Thymus (tissue), 11 donors: ENCODE measurements around the gene CTDSPL2. TPM values are rescaled to one million over a fixed set of nuclear protein-coding genes. Genes with fewer than 3 reads are reported as not detected.
A peak's percentile ranks its signal among the peaks of the same experiment; 100 is the strongest.
"Not testable (repeated sequence)": the region's sequence is repeated elsewhere in the genome, so short reads cannot be mapped to it uniquely, and the experiment has no call there.

ENCODE experiments used
- DNase-seq, 9 donors: peaks; one replicate each; pipeline ENCODE4 v3.0.0-alpha.2; 2013; ENCODE audit warnings: low spot score in 9 of 9, low read depth in 6 of 9, missing footprints in 1 of 9
- H3K27ac ChIP-seq, 2 donors: one replicate each; pipeline ENCODE4 v1.5.1; 2013; ENCODE audit warnings: control low read depth in 1 of 2, low read depth in 1 of 2, low read length in 1 of 2, mild to moderate bottlenecking in 1 of 2, moderate library complexity in 1 of 2
- H3K27me3 ChIP-seq, 2 donors: one replicate each; pipeline ENCODE4 v1.5.1; 2013; ENCODE audit warnings: low read length in 1 of 2; ENCODE audit not compliant: control insufficient read depth in 2 of 2, insufficient read depth in 1 of 2
- H3K36me3 ChIP-seq, 2 donors: one replicate each; pipeline ENCODE4 v1.5.1; 2013; ENCODE audit warnings: low read length in 1 of 2, mild to moderate bottlenecking in 1 of 2, moderate library complexity in 1 of 2; ENCODE audit not compliant: control insufficient read depth in 2 of 2, insufficient read depth in 2 of 2
- H3K4me1 ChIP-seq, 2 donors: one replicate each; pipeline ENCODE4 v1.5.1; 2013; ENCODE audit warnings: low read length in 2 of 2; ENCODE audit not compliant: control insufficient read depth in 2 of 2, insufficient read depth in 2 of 2
- H3K4me3 ChIP-seq, 2 donors: one replicate each; pipeline ENCODE4 v1.5.1; 2013; ENCODE audit warnings: low read length in 2 of 2, control low read depth in 1 of 2, mild to moderate bottlenecking in 1 of 2
- H3K9me3 ChIP-seq, 2 donors: one replicate each; pipeline ENCODE4 v1.5.1; 2013; ENCODE audit warnings: low read length in 1 of 2, mild to moderate bottlenecking in 1 of 2; ENCODE audit not compliant: control insufficient read depth in 2 of 2, insufficient read depth in 1 of 2
- WGBS: extraction: QIAGEN DNeasy Blood & Tissue Kit; methylation state at CpG from one replicate; pipeline ENCODE4 v1.1.7; 2013; 5-methylcytosine and 5-hydroxymethylcytosine counted together
- polyA plus RNA-seq: library from polyadenylated mRNA; stranded (reverse); fragments of 200-250 nt; gene quantifications from one replicate; pipeline ENCODE4 v1.2.3, GENCODE V29; 2013
- total RNA-seq: library from RNA; stranded (reverse); fragments of 120-200 nt; gene quantifications from one replicate; pipeline ENCODE4 v1.2.4, GENCODE V29; 2013
- donor health status: healthy.

The CTDSPL2 gene
- total and polyA plus RNA-seq, 2 donors: 12.4 to 79.6 TPM

GRCh38 chr15:44530653-44531052, 103.2 kb downstream of the CTDSPL2 start:
- 96% methylated on average over 3 of the region's 3 CpGs for WGBS
- Histone ChIP-seq H3K27ac (no peak overlapping the region), H3K4me1 (peaks cover under 1 to 1% of the 10 kb centered on the region in 2 donors)

GRCh38 chr15:44532275-44532674, 104.8 kb downstream of the CTDSPL2 start:
- 96% methylated on average over 5 of the region's 5 CpGs for WGBS
- H3K27ac ChIP-seq, H3K4me3 ChIP-seq, H3K27me3 ChIP-seq, H3K4me1 ChIP-seq, DNase-seq, H3K36me3 ChIP-seq, H3K9me3 ChIP-seq: not testable (repeated sequence)

More at GRCh38 chr15:44530653-44531052, 103.2 kb downstream of the CTDSPL2 start:
- Histone ChIP-seq H3K9me3 (no peaks in the 10 kb centered on the region), H3K27me3 (no peaks in the 10 kb centered on the region), H3K36me3 (peaks cover 0 to 6% of the 10 kb centered on the region in 2 donors), H3K4me3 (no peak overlapping the region)
- DNase-seq: no peak

- H3K9me3 ChIP-seq: no peaks in the 10 kb centered on the region
- peaks cover 0 to 2% of the 10 kb centered on the region in 2 donors for H3K36me3 ChIP-seq
- WGBS: 98% methylated on average over 3 of the region's 3 CpGs
- H3K27me3 ChIP-seq: no peaks in the 10 kb centered on the region
- no peak overlapping the region for H3K4me3 ChIP-seq
- no peak overlapping the region for H3K27ac ChIP-seq
- H3K4me1 ChIP-seq: peaks cover 4 to 9% of the 10 kb centered on the region in 2 donors
- no peak for DNase-seq
These were observed 105.3 kb downstream of the CTDSPL2 start for GRCh38 chr15:44532689-44533088.

GRCh38 chr15:44535092-44535491, 107.7 kb downstream of the CTDSPL2 start:
- Histone ChIP-seq H3K9me3 (no peaks in the 10 kb centered on the region), H3K27ac (no peak overlapping the region), H3K27me3 (no peaks in the 10 kb centered on the region), H3K36me3 (peaks cover 0 to 2% of the 10 kb centered on the region in 2 donors), H3K4me3 (no peak overlapping the region), H3K4me1 (peaks cover 10 to 11% of the 10 kb centered on the region in 2 donors)
- no peak for DNase-seq
- WGBS: 96% methylated on average over 8 of the region's 8 CpGs

GRCh38 chr15:44535523-44536301, 108.3 kb downstream of the CTDSPL2 start:
- peak in 6 of 9 donors; percentile 17 to 63 (median 28) for DNase-seq
- 66% methylated on average over 36 of the region's 36 CpGs for WGBS

GRCh38 chr15:44536302-44536961, 109.0 kb downstream of the CTDSPL2 start:
- Histone ChIP-seq H3K9me3 (no peaks in the 10 kb centered on the region), H3K4me1 (peaks cover 10 to 14% of the 10 kb centered on the region in 2 donors), H3K4me3 (peak overlapping the region; percentile 64 to 86), H3K27ac (peak overlapping the region; percentile 93 to 95), H3K36me3 (peaks cover 0 to 14% of the 10 kb centered on the region in 2 donors), H3K27me3 (no peaks in the 10 kb centered on the region)
- WGBS: under 1% methylated on average over 47 of the region's 47 CpGs
- peak in 1 of 9 donors; percentile 54 for DNase-seq

More at GRCh38 chr15:44535523-44536301, 108.3 kb downstream of the CTDSPL2 start:
- Histone ChIP-seq H3K4me1 (peaks cover 10 to 14% of the 10 kb centered on the region in 2 donors), H3K9me3 (no peaks in the 10 kb centered on the region), H3K27me3 (no peaks in the 10 kb centered on the region), H3K27ac (peak overlapping the region; percentile 93 to 95), H3K36me3 (peaks cover 0 to 7% of the 10 kb centered on the region in 2 donors), H3K4me3 (peak overlapping the region; percentile 64 to 86)

- H3K27ac ChIP-seq: peak within 1 kb of the TSS; percentile 93 to 95
- H3K4me3 ChIP-seq: peak within 1 kb of the TSS; percentile 64 to 86
- H3K27me3 ChIP-seq: no peaks in the 10 kb centered on the region
- H3K36me3 ChIP-seq: peaks cover 0 to 17% of the 10 kb centered on the region in 2 donors
- peak; percentile 77 to 97 (median 90) for DNase-seq
- peaks cover 10 to 14% of the 10 kb centered on the region in 2 donors for H3K4me1 ChIP-seq
- under 1% methylated on average over 97 of the region's 97 CpGs for WGBS
- H3K9me3 ChIP-seq: no peaks in the 10 kb centered on the region
These were observed 109.7 kb downstream of the CTDSPL2 start, which contains the start of gene EIF3J for GRCh38 chr15:44536962-44537734. EIF3J (plus strand) TSS chr15:44537147; CDS start chr15:44537195, 48 bp downstream.

- Histone ChIP-seq H3K27ac (peak overlapping the region; percentile 75 to 91), H3K4me1 (peaks cover 10 to 14% of the 10 kb centered on the region in 2 donors), H3K27me3 (no peaks in the 10 kb centered on the region), H3K4me3 (peak overlapping the region; percentile 64 to 86), H3K36me3 (peaks cover 0 to 17% of the 10 kb centered on the region in 2 donors), H3K9me3 (no peaks in the 10 kb centered on the region)
- 15% methylated on average over 13 of the region's 13 CpGs for WGBS
- peak in 3 of 9 donors; percentile 8 to 35 (median 23) for DNase-seq
These were observed 110.4 kb downstream of the CTDSPL2 start for GRCh38 chr15:44537735-44538240.
